Subcutaneous adipose tissue (tissue), 4 donors: ENCODE results near the gene UBD. TPM values are rescaled to one million over a fixed set of nuclear protein-coding genes. Genes with fewer than 3 reads are reported as not detected.

ENCODE experiments used
- CTCF ChIP-seq: fragments of 450-650 bp; IDR thresholded peaks from one replicate; pipeline ENCODE4 v1.5.1; 2016; ENCODE audit warnings: low read depth, mild to moderate bottlenecking, control low read depth, antibody characterized with exemption, moderate library complexity
- total RNA-seq, 4 donors: library from RNA; depleted of rRNA; stranded (reverse); fragments of >200 nt; gene quantifications; one replicate each; pipeline ENCODE4 v1.1.0, GENCODE V29; 2016

Gene UBD
- total RNA-seq, 4 donors from 2014 or later = 11.5 TPM; not detected in 3

GRCh38 chr6:29527564-29527963, 32.0 kb downstream of the UBD start:
- no peak for TF ChIP-seq CTCF

- TF ChIP-seq CTCF = no peak
Observed at GRCh38 chr6:29527126-29527525, 32.4 kb downstream of the UBD start.

- no peak for TF ChIP-seq CTCF
Observed at GRCh38 chr6:29525311-29525639, 34.3 kb downstream of the UBD start.

GRCh38 chr6:29524444-29525310, 34.9 kb downstream of the UBD start:
- TF ChIP-seq CTCF = no peak

- TF ChIP-seq CTCF = no peak
Observed at GRCh38 chr6:29524044-29524443, 35.5 kb downstream of the UBD start.

- TF ChIP-seq CTCF = no peak
Observed at GRCh38 chr6:29522227-29522626, 37.3 kb downstream of the UBD start.

- TF ChIP-seq CTCF = no peak
Observed at GRCh38 chr6:29521006-29521680, 38.4 kb downstream of the UBD start.
